OCI-LY1 (cell line): ENCODE data around the gene FAIM2.

Experiments
- H2AFZ ChIP-seq: fragments of 200-600 bp; sonication (generic), shearing (Covaris generic); 2 replicates; pipeline ENCODE4 v1.6.0; 2014; ENCODE audit warnings: antibody characterized with exemption, mild to moderate bottlenecking, low read length
- H3F3A ChIP-seq: fragments of 200-600 bp; sonication (generic), shearing (Covaris generic); 2 replicates; pipeline ENCODE4 v1.6.0; 2014; ENCODE audit warnings: mild to moderate bottlenecking, antibody characterized with exemption, low read length, moderate library complexity; ENCODE audit not compliant: insufficient read depth
- H3K27ac ChIP-seq: fragments of 200-600 bp; sonication (generic); 2 replicates; pipeline ENCODE4 v1.5.1; 2014; ENCODE audit warnings: low read length, mixed run types, mild to moderate bottlenecking, low read depth; ENCODE audit not compliant: poor library complexity, severe bottlenecking
- H3K27me3 ChIP-seq: fragments of 200-600 bp; sonication (generic); 2 replicates; pipeline ENCODE4 v1.6.0; 2014; ENCODE audit warnings: antibody characterized with exemption, mild to moderate bottlenecking, low read length, moderate library complexity; ENCODE audit not compliant: insufficient read depth
- H3K36me3 ChIP-seq: fragments of 200-600 bp; sonication (generic); 2 replicates; pipeline ENCODE4 v1.6.1; 2014; ENCODE audit warnings: mild to moderate bottlenecking, antibody characterized with exemption, low read length, moderate library complexity, mixed read lengths; ENCODE audit not compliant: insufficient read depth
- H3K4me1 ChIP-seq: fragments of 200-600 bp; sonication (generic); 2 replicates; pipeline ENCODE4 v1.5.1; 2014; ENCODE audit warnings: mild to moderate bottlenecking, low read length, moderate library complexity; ENCODE audit not compliant: insufficient read depth, severe bottlenecking
- H3K4me2 ChIP-seq: fragments of 200-600 bp; sonication (generic), shearing (Covaris generic); 2 replicates; pipeline ENCODE4 v1.6.1; 2014; ENCODE audit warnings: low read length
- H3K4me3 ChIP-seq: fragments of 200-600 bp; sonication (generic); 2 replicates; pipeline ENCODE4 v1.5.1; 2014; ENCODE audit warnings: low read length, low read depth, mild to moderate bottlenecking, mixed read lengths; ENCODE audit not compliant: poor library complexity, severe bottlenecking
- H3K79me2 ChIP-seq: fragments of 200-600 bp; shearing (Covaris generic); 2 replicates; pipeline ENCODE4 v1.6.1; 2016; ENCODE audit warnings: mixed run types, low read length, mixed read lengths; ENCODE audit not compliant: insufficient read depth
- H3K9ac ChIP-seq: fragments of 200-600 bp; sonication (generic), shearing (Covaris generic); 2 replicates; pipeline ENCODE4 v1.6.1; 2014; ENCODE audit warnings: mild to moderate bottlenecking, low read length, mixed read lengths
- H3K9me2 ChIP-seq: fragments of 200-600 bp; sonication (generic), shearing (Covaris generic); 2 replicates; pipeline ENCODE4 v1.6.1; 2014; ENCODE audit warnings: low read depth, mild to moderate bottlenecking, low read length, mixed read lengths
- H3K9me3 ChIP-seq: fragments of 200-600 bp; shearing (Covaris generic); 2 replicates; pipeline ENCODE4 v1.6.1; 2014; ENCODE audit warnings: low read length, mixed read lengths
- H4K20me1 ChIP-seq: fragments of 200-600 bp; sonication (generic), shearing (Covaris generic); 2 replicates; pipeline ENCODE4 v1.6.0; 2016; ENCODE audit warnings: mild to moderate bottlenecking, low read length; ENCODE audit not compliant: insufficient read depth
- CTCF ChIP-seq: fragments of 200-600 bp; sonication (generic), shearing (Covaris generic); IDR thresholded peaks from 2 replicates; pipeline ENCODE4 v1.5.1; 2017; ENCODE audit warnings: mild to moderate bottlenecking, antibody characterized with exemption, low read length, moderate library complexity, mixed read lengths
- EZH2 ChIP-seq: fragments of 200-600 bp; sonication (generic), shearing (Covaris generic); IDR thresholded peaks from 2 replicates; pipeline ENCODE4 v1.8.0; 2017; ENCODE audit warnings: borderline replicate concordance, mixed run types, mild to moderate bottlenecking, antibody characterized with exemption, low read length, moderate library complexity, mixed read lengths

The FAIM2 gene

GRCh38 chr12:49892084-49892731, 11.5 kb downstream of the FAIM2 start:
- TF ChIP-seq CTCF (no peak), EZH2 (no peak)
- H3K79me2 ChIP-seq: no peaks in the 10 kb centered on the region

GRCh38 chr12:49891476-49891875, 12.2 kb downstream of the FAIM2 start:
- TF ChIP-seq CTCF: no peak
- TF ChIP-seq EZH2: no peak

More at GRCh38 chr12:49892084-49892731, 11.5 kb downstream of the FAIM2 start:
- H3K9me3 ChIP-seq: no peaks in the 10 kb centered on the region
- no peaks in the 10 kb centered on the region for H3F3A ChIP-seq
- no peaks in the 10 kb centered on the region for H3K9me2 ChIP-seq
- H3K27me3 ChIP-seq: peaks cover 9% of the 10 kb centered on the region; the same call in 1 of the 2 replicates
- no peak overlapping the region for H3K27ac ChIP-seq
- no peak overlapping the region for H3K9ac ChIP-seq
- no peak overlapping the region for H3K4me3 ChIP-seq
- no peak overlapping the region for H2AFZ ChIP-seq
- H4K20me1 ChIP-seq: no peaks in the 10 kb centered on the region
- H3K36me3 ChIP-seq: no peaks in the 10 kb centered on the region
- no peak overlapping the region for H3K4me2 ChIP-seq
- no peaks in the 10 kb centered on the region for H3K4me1 ChIP-seq

GRCh38 chr12:49891012-49891411, 12.7 kb downstream of the FAIM2 start:
- no peaks in the 10 kb centered on the region for H3K79me2 ChIP-seq
- H3K4me3 ChIP-seq: no peak overlapping the region
- TF ChIP-seq CTCF (no peak), EZH2 (no peak)
- no peaks in the 10 kb centered on the region for H4K20me1 ChIP-seq
- H3F3A ChIP-seq: no peaks in the 10 kb centered on the region
- no peak overlapping the region for H2AFZ ChIP-seq
- H3K36me3 ChIP-seq: no peaks in the 10 kb centered on the region
- H3K27me3 ChIP-seq: peaks cover 9% of the 10 kb centered on the region; the same call in 1 of the 2 replicates
- no peak overlapping the region for H3K27ac ChIP-seq
- no peak overlapping the region for H3K9ac ChIP-seq
- H3K4me2 ChIP-seq: no peak overlapping the region
- H3K9me3 ChIP-seq: no peaks in the 10 kb centered on the region
- H3K9me2 ChIP-seq: no peaks in the 10 kb centered on the region
- no peaks in the 10 kb centered on the region for H3K4me1 ChIP-seq

More at GRCh38 chr12:49891476-49891875, 12.2 kb downstream of the FAIM2 start:
- H4K20me1 ChIP-seq: no peaks in the 10 kb centered on the region
- no peak overlapping the region for H2AFZ ChIP-seq
- no peaks in the 10 kb centered on the region for H3K9me2 ChIP-seq
- no peaks in the 10 kb centered on the region for H3F3A ChIP-seq
- no peak overlapping the region for H3K9ac ChIP-seq
- H3K27ac ChIP-seq: no peak overlapping the region
- H3K27me3 ChIP-seq: peaks cover 9% of the 10 kb centered on the region; the same call in 1 of the 2 replicates
- no peaks in the 10 kb centered on the region for H3K4me1 ChIP-seq
- H3K4me3 ChIP-seq: no peak overlapping the region
- H3K4me2 ChIP-seq: no peak overlapping the region
- H3K36me3 ChIP-seq: no peaks in the 10 kb centered on the region
- H3K79me2 ChIP-seq: no peaks in the 10 kb centered on the region
- no peaks in the 10 kb centered on the region for H3K9me3 ChIP-seq
